ENCODE measurements around the gene CSNK1G1. TPM values are rescaled to one million over a fixed set of nuclear protein-coding genes. Genes with fewer than 3 reads are reported as not detected.

Gene CSNK1G1
- total and polyA plus RNA-seq, 2 of the 4 experiments (the other 2 are of a cell fraction): 7.4 to 29.4 TPM

GRCh38 chr15:64386291-64386690 lies 30.3 kb upstream of the CSNK1G1 start (continued):
- no peak for TF ChIP-seq USF2 (IDR thresholded peaks at IDR 0.05; ENCODE audit: low read depth, low read length)

GRCh38 chr15:64383760-64384159 lies 27.8 kb upstream of the CSNK1G1 start:
- Histone ChIP-seq H2BK20ac (ENCODE audit: low read depth, low read length) (no peak overlapping the region), H3K4me3 (ENCODE audit: insufficient read depth, low read depth, low read length) (no peak overlapping the region), H3K27ac (ENCODE audit: insufficient read depth, low read length) (no peak overlapping the region), H4K8ac (ENCODE audit: low read depth in 2 of 2, low read length in 2 of 2) (no peak overlapping the region), H3K79me1 (ENCODE audit: low read depth in 1 of 2, low read length in 2 of 2) (peaks cover 4 to 25% of the 10 kb centered on the region in 2 experiments; a peak in 2 of 4 replicates), H3K9me3 (ENCODE audit: control insufficient read depth, insufficient read depth, low read length) (no peaks in the 10 kb centered on the region), H2AK5ac (ENCODE audit: low read depth, low read length) (no peak overlapping the region), H2BK5ac (ENCODE audit: low read depth, low read length, poor library complexity, severe bottlenecking) (no peak overlapping the region), H4K91ac (ENCODE audit: insufficient read depth, low read depth, low read length) (no peak overlapping the region), H2BK15ac (ENCODE audit: low read depth, low read length) (no peak overlapping the region), H4K20me1 (ENCODE audit: insufficient read depth, low read length) (no peaks in the 10 kb centered on the region), H3K9me1 (ENCODE audit: insufficient read depth, low read length) (peaks cover 4% of the 10 kb centered on the region), H2AK9ac (replicated peaks; ENCODE audit: low read depth, low read length, poor library complexity) (no peak overlapping the region), H3K36me3 (ENCODE audit: control insufficient read depth, insufficient read depth, low read length) (no peaks in the 10 kb centered on the region), H3K4me1 (ENCODE audit: control insufficient read depth, insufficient read depth, low read length) (peaks cover 3% of the 10 kb centered on the region), H3K14ac (replicated peaks; ENCODE audit: low read depth, low read length) (no peak overlapping the region), H3K56ac (ENCODE audit: extremely low read depth, insufficient read depth, low read length) (no peak overlapping the region), H3K4ac (ENCODE audit: low read depth, low read length) (no peak overlapping the region), H2AFZ (replicated peaks; ENCODE audit: low read length, poor library complexity) (no peak overlapping the region), H3K23ac (ENCODE audit: low read depth, low read length) (no peak overlapping the region), H3K27me3 (ENCODE audit: control insufficient read depth, insufficient read depth, low read length) (no peaks in the 10 kb centered on the region), H4K5ac (ENCODE audit: low read depth, low read length) (no peak overlapping the region), H2BK120ac (ENCODE audit: low read depth, low read length) (no peak overlapping the region), H3K9ac (ENCODE audit: low read depth, low read length) (no peak overlapping the region), H3K4me2 (ENCODE audit: low read depth, low read length) (no peak overlapping the region), H3K18ac (ENCODE audit: low read depth, low read length) (no peak overlapping the region)
- ChIA-PET CTCF (no interaction called here), POLR2A (ENCODE audit: unreplicated experiment) (no interaction called here)
- TF ChIP-seq MAFK (IDR thresholded peaks at IDR 0.05; ENCODE audit: low read depth, low read length): peak; percentile 47
- no peak for TF ChIP-seq MAZ (IDR thresholded peaks at IDR 0.05; ENCODE audit: borderline replicate concordance, low read depth, low read length)
- dilution Hi-C loops (cut with HindIII; ENCODE audit: low sequenced_read_pairs, unreplicated experiment) (no loop called here), intact Hi-C loops (cut with micrococcal nuclease) (no loop called here), in situ Hi-C loops (cut with MboI; ENCODE audit: low sequenced_read_pairs) (no loop called here)
- ATAC-seq (ENCODE audit: low read depth) (no peak), DNase-seq (no peak)
- WGBS, 2 experiments (ENCODE audit: extremely low coverage in 2 of 2, insufficient read length in 1 of 2): no CpG with 5 or more reads among the region's 2 CpGs
- no TSS peak for BruUV-seq (replicated peaks)
